NB4 (cell line): ENCODE results near the gene MYBPC2.

Source experiments
- MYC ChIP-seq: IDR thresholded peaks from 2 replicates; pipeline ENCODE4 v1.6.1; 2011; ENCODE audit warnings: low read depth, low read length
- POLR2A ChIP-seq: IDR thresholded peaks from 2 replicates; pipeline ENCODE4 v1.6.1; 2011; ENCODE audit warnings: mild to moderate bottlenecking; ENCODE audit not compliant: insufficient read length; ENCODE audit errors: extremely low read depth
- TF ChIP-seq, protein P1 (sequence below): IDR thresholded peaks from one replicate; pipeline ENCODE4 v1.5.1; 2012; ENCODE audit warnings: low read depth, low read length
- TF ChIP-seq, protein P2 (sequence below): IDR thresholded peaks from 2 replicates; pipeline ENCODE4 v1.6.1; 2011; ENCODE audit warnings: low read depth, low read length

DNA sequence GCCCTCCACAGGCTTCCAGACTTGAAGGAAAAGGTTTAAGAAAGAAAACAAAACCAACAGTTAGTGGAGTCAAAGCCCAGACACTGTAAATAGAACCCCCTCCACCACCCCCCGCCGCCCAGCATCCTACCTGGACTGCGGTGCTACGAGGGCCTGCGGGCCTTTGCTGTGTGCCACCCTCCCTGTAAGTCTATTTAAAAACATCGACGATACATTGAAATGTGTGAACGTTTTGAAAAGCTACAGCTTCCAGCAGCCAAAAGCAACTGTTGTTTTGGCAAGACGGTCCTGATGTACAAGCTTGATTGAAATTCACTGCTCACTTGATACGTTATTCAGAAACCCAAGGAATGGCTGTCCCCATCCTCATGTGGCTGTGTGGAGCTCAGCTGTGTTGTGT is 50.2 kb downstream of the MYBPC2 start:
- no peak for TF ChIP-seq POLR2A
- TF ChIP-seq, protein P1, sequence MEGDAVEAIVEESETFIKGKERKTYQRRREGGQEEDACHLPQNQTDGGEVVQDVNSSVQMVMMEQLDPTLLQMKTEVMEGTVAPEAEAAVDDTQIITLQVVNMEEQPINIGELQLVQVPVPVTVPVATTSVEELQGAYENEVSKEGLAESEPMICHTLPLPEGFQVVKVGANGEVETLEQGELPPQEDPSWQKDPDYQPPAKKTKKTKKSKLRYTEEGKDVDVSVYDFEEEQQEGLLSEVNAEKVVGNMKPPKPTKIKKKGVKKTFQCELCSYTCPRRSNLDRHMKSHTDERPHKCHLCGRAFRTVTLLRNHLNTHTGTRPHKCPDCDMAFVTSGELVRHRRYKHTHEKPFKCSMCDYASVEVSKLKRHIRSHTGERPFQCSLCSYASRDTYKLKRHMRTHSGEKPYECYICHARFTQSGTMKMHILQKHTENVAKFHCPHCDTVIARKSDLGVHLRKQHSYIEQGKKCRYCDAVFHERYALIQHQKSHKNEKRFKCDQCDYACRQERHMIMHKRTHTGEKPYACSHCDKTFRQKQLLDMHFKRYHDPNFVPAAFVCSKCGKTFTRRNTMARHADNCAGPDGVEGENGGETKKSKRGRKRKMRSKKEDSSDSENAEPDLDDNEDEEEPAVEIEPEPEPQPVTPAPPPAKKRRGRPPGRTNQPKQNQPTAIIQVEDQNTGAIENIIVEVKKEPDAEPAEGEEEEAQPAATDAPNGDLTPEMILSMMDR, result no peak
- TF ChIP-seq MYC, result no peak
- TF ChIP-seq, protein P2, sequence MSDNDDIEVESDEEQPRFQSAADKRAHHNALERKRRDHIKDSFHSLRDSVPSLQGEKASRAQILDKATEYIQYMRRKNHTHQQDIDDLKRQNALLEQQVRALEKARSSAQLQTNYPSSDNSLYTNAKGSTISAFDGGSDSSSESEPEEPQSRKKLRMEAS, result no peak
